Activated naive CD4-positive, alpha-beta T cell treated with anti-CD3 and anti-CD28 coated beads, Interleukin-2, amount 50 U/mL, for 16 hours (primary cell): ENCODE data around the gene IGLL5.
A peak's percentile ranks its signal among the peaks of the same experiment; 100 is the strongest.

ENCODE experiments used
- DNase-seq: peaks from one replicate; pipeline ENCODE4 v3.0.0-alpha.2; 2020

The IGLL5 gene

GRCh38 chr22:22865311-22866072 is 22.1 kb upstream of the IGLL5 start:
- no peak for DNase-seq

GRCh38 chr22:22866381-22867111 is 21.1 kb upstream of the IGLL5 start:
- DNase-seq = no peak

- no peak for DNase-seq
Observed at GRCh38 chr22:22867996-22868715, 19.5 kb upstream of the IGLL5 start.

GRCh38 chr22:22870577-22871404 is 16.8 kb upstream of the IGLL5 start:
- DNase-seq = no peak

- no peak for DNase-seq
Observed at GRCh38 chr22:22871536-22872278, 15.9 kb upstream of the IGLL5 start.

GRCh38 chr22:22872722-22873708 is 14.6 kb upstream of the IGLL5 start:
- no peak for DNase-seq

GRCh38 chr22:22877523-22878210 is 9.9 kb upstream of the IGLL5 start:
- DNase-seq = peak; percentile 73

GRCh38 chr22:22878211-22878570 is 9.4 kb upstream of the IGLL5 start:
- no peak for DNase-seq

- no peak for DNase-seq
Observed at GRCh38 chr22:22878801-22879674, 8.6 kb upstream of the IGLL5 start.

- no peak for DNase-seq
Observed at GRCh38 chr22:22879675-22880155, 7.9 kb upstream of the IGLL5 start.

GRCh38 chr22:22880645-22881044 is 7.0 kb upstream of the IGLL5 start:
- no peak for DNase-seq

GRCh38 chr22:22881116-22882000 is 6.3 kb upstream of the IGLL5 start:
- DNase-seq = no peak

GRCh38 chr22:22882033-22882717 is 5.4 kb upstream of the IGLL5 start:
- DNase-seq = no peak

GRCh38 chr22:22883090-22883727 is 4.4 kb upstream of the IGLL5 start:
- no peak for DNase-seq

- DNase-seq = peak; percentile 55
Observed at GRCh38 chr22:22884010-22884887, 3.4 kb upstream of the IGLL5 start.
